Nephron (organoid): ENCODE measurements around the gene TBL1X.

ENCODE experiments used
- H3K27ac Mint-ChIP-seq, 3 experiments: 2 replicates each; pipeline ENCODE4 v1.8.0; 2020; ENCODE audit warnings: mixed read lengths in 3 of 3, mild to moderate bottlenecking in 2 of 3, moderate library complexity in 1 of 3
- H3K27me3 Mint-ChIP-seq: 2 replicates; pipeline ENCODE4 v1.8.0; 2021; ENCODE audit warnings: low read depth, mild to moderate bottlenecking, moderate library complexity, mixed read lengths
- H3K36me3 Mint-ChIP-seq: 2 replicates; pipeline ENCODE4 v1.8.0; 2020; ENCODE audit warnings: low read depth, mixed read lengths
- H3K4me1 Mint-ChIP-seq: 2 replicates; pipeline ENCODE4 v1.8.0; 2020; ENCODE audit warnings: mixed read lengths
- H3K4me3 Mint-ChIP-seq, 3 experiments: 2 replicates each; pipeline ENCODE4 v1.8.0; 2020; ENCODE audit warnings: mild to moderate bottlenecking in 3 of 3, mixed read lengths in 3 of 3, moderate library complexity in 2 of 3
- H3K9me3 Mint-ChIP-seq: 2 replicates; pipeline ENCODE4 v1.8.0; 2020; ENCODE audit warnings: mixed read lengths
- CTCF ChIP-seq, 3 experiments: fragments of 200-600 bp; sonication (generic); IDR thresholded peaks; one replicate each; pipeline ENCODE4 v1.5.0; 2021; ENCODE audit warnings: antibody characterized with exemption in 3 of 3; ENCODE audit not compliant: unreplicated experiment in 3 of 3

The TBL1X gene

DNA sequence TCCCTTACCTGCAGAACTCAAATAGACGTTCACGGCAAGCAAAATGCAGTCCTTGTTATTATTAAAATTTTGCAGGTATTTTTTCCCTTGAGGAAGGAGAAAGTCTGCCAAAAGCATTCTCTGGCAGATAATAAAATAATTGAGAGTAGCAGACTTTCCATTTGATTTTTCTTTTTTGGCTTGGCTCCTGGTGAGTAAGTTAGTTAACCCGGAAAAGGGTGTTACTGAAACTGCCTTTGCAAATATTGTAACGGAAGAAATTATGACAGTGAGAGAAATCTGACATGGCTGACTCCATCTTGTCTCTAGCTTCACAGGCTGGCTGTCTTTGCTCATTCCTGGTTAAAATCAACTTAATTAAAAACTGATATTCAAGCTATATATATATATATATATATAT lies 200.3 kb downstream of the TBL1X start:
- H3K36me3 Mint-ChIP-seq, result peaks cover 56% of the 10 kb centered on the region
- peaks cover 9% of the 10 kb centered on the region for H3K9me3 Mint-ChIP-seq
- H3K4me3 Mint-ChIP-seq, result no peak overlapping the region
- H3K27me3 Mint-ChIP-seq, result no peaks in the 10 kb centered on the region
- TF ChIP-seq CTCF (IDR thresholded peaks at IDR 0.05; ENCODE audit: unreplicated experiment in 3 of 3), result no peak
- no peak overlapping the region for H3K27ac Mint-ChIP-seq
- peaks cover 2% of the 10 kb centered on the region for H3K4me1 Mint-ChIP-seq

DNA sequence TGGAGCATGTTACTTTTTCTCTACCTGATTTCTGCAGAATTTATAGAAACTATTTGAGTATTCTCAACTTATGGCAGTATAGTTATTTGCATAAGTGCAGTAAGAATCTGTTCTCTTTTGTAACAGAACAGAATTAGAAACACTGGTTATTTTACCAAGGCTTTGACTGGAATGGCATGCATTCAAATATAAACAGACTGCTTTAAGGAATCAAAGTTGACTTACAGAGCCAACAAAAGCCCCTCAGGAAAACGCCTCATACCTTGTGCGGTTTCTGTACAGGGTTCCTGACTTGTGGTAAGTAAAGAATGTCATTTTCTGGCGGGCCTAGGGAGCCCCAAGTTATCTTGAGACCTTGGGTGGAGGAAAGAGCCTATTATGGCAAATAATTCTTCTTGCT lies 203.7 kb downstream of the TBL1X start:
- H3K9me3 Mint-ChIP-seq, result peaks cover 10% of the 10 kb centered on the region
- H3K27me3 Mint-ChIP-seq, result no peaks in the 10 kb centered on the region
- peaks cover 51% of the 10 kb centered on the region for H3K36me3 Mint-ChIP-seq
- no peak for TF ChIP-seq CTCF (IDR thresholded peaks at IDR 0.05; ENCODE audit: unreplicated experiment in 3 of 3)
- no peak overlapping the region for H3K27ac Mint-ChIP-seq
- H3K4me3 Mint-ChIP-seq, result no peak overlapping the region
- peaks cover 7% of the 10 kb centered on the region for H3K4me1 Mint-ChIP-seq

- Mint-ChIP-seq H3K4me1 (peaks cover 13% of the 10 kb centered on the region), H3K27ac (peak overlapping the region; percentile 36 to 66 (median 52)), H3K27me3 (no peaks in the 10 kb centered on the region), H3K36me3 (peaks cover 41% of the 10 kb centered on the region), H3K9me3 (peaks cover 16% of the 10 kb centered on the region), H3K4me3 (no peak overlapping the region)
- no peak for TF ChIP-seq CTCF (IDR thresholded peaks at IDR 0.05; ENCODE audit: unreplicated experiment in 3 of 3)
Measured at GRCh38 chrX:9670136-9670814, 205.4 kb downstream of the TBL1X start.

- TF ChIP-seq CTCF (IDR thresholded peaks at IDR 0.05; ENCODE audit: unreplicated experiment in 3 of 3), result no peak
- Mint-ChIP-seq H3K27me3 (no peaks in the 10 kb centered on the region), H3K4me3 (no peak overlapping the region), H3K4me1 (peaks cover 24% of the 10 kb centered on the region), H3K36me3 (peaks cover 38% of the 10 kb centered on the region), H3K9me3 (peaks cover 15% of the 10 kb centered on the region), H3K27ac (no peak overlapping the region)
Measured at GRCh38 chrX:9671998-9672397, 207.1 kb downstream of the TBL1X start.

- Mint-ChIP-seq H3K27ac (peak overlapping the region; percentile 73 to 87 (median 75)), H3K9me3 (peaks cover 20% of the 10 kb centered on the region), H3K27me3 (peaks cover 3% of the 10 kb centered on the region), H3K4me3 (no peak overlapping the region), H3K36me3 (peaks cover 61% of the 10 kb centered on the region), H3K4me1 (peaks cover 25% of the 10 kb centered on the region)
- TF ChIP-seq CTCF (IDR thresholded peaks at IDR 0.05; ENCODE audit: unreplicated experiment in 3 of 3), result no peak
Measured at GRCh38 chrX:9676306-9676705, 211.4 kb downstream of the TBL1X start.

DNA sequence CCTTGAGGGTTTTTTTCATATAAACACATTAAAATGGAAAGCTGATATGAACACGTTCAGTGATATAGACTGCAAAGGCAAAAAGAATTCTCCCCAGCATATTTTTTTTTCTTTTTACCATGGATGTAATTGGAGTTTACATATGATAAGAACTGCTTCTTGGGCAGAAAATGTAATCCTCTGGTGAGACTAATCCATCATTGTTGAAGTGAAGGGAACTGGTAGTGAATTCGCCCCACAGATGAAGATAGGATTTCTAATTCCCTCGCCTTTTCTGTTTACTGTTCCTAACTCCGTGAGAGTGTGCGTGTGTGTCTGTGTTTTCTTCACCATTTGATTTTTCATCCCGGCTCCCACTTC lies 211.9 kb downstream of the TBL1X start:
- TF ChIP-seq CTCF (IDR thresholded peaks at IDR 0.05; ENCODE audit: unreplicated experiment in 3 of 3), result no peak
- Mint-ChIP-seq H3K36me3 (peaks cover 61% of the 10 kb centered on the region), H3K9me3 (peaks cover 20% of the 10 kb centered on the region), H3K27me3 (peaks cover 3% of the 10 kb centered on the region), H3K4me1 (peaks cover 25% of the 10 kb centered on the region), H3K27ac (peak overlapping the region; percentile 70 to 75 (median 73)), H3K4me3 (no peak overlapping the region)
